Activated naive CD4-positive, alpha-beta T cell treated with anti-CD3 and anti-CD28 coated beads for 36 hours (primary cell): Measurements from ENCODE around the gene KCNK5. TPM values are rescaled to one million over a fixed set of nuclear protein-coding genes. Genes with fewer than 3 reads are reported as not detected.

Source experiments
- CTCF ChIA-PET: fragments of 350-600 bp; sonication (Branson Sonifier 250); formaldehyde crosslinking; loops from one replicate; lab custom pipeline; 2021; ENCODE audit warnings: antibody characterized with exemption; lab: Charles Lee
- DNase-seq: peaks from one replicate; pipeline ENCODE4 v3.0.0-alpha.2; 2020
- H3K27ac Mint-ChIP-seq: one replicate; pipeline ENCODE4 v1.8.0; 2021; ENCODE audit warnings: mild to moderate bottlenecking, mixed read lengths
- H3K27me3 Mint-ChIP-seq: one replicate; pipeline ENCODE4 v1.8.0; 2021; ENCODE audit warnings: low read depth, mixed read lengths
- H3K36me3 Mint-ChIP-seq: one replicate; pipeline ENCODE4 v1.8.0; 2021; ENCODE audit warnings: low read depth, mixed read lengths
- H3K4me1 Mint-ChIP-seq: one replicate; pipeline ENCODE4 v1.8.0; 2021; ENCODE audit warnings: low read depth, mixed read lengths
- H3K4me3 Mint-ChIP-seq: one replicate; pipeline ENCODE4 v1.8.0; 2021; ENCODE audit warnings: mild to moderate bottlenecking, moderate library complexity, mixed read lengths
- H3K9me3 Mint-ChIP-seq: one replicate; pipeline ENCODE4 v1.8.0; 2021; ENCODE audit warnings: mixed read lengths
- intact Hi-C: fragments of 100-400 bp; cut with micrococcal nuclease; formaldehyde crosslinking; loops from one replicate; pipeline ENCODE4 v1.15.1; 2023
- total RNA-seq, 2 experiments: library from RNA; stranded (reverse); gene quantifications; one replicate each; pipeline ENCODE4 v1.2.3, GENCODE V29; 2021

Gene KCNK5
- total RNA-seq, 2 experiments from 2014 or later, result 9.0 to 9.2 TPM

GRCh38 chr6:39223555-39223954 lies 5.7 kb downstream of the KCNK5 start:
- H3K27ac Mint-ChIP-seq, result peak overlapping the region; percentile 63
- peaks cover 81% of the 10 kb centered on the region for H3K4me1 Mint-ChIP-seq
- H3K4me3 Mint-ChIP-seq, result no peak overlapping the region
- no peak for DNase-seq
- intact Hi-C loops, result loop anchor here (10.0 kb wide), 1 partner anchor 589 kb away; the partner anchor contains the start of gene BTBD9
- peaks cover 40% of the 10 kb centered on the region for H3K36me3 Mint-ChIP-seq
- no peaks in the 10 kb centered on the region for H3K27me3 Mint-ChIP-seq
- no peaks in the 10 kb centered on the region for H3K9me3 Mint-ChIP-seq
- CTCF ChIA-PET, result interaction anchor here (1.3 to 3.1 kb wide), 2 partner anchors 57 to 80 kb away, joined by 6 to 9 read pairs; no protein-coding TSS in a partner anchor

GRCh38 chr6:39223061-39223460 lies 6.2 kb downstream of the KCNK5 start:
- Mint-ChIP-seq H3K36me3 (peaks cover 40% of the 10 kb centered on the region), H3K27ac (peak overlapping the region; percentile 12), H3K9me3 (no peaks in the 10 kb centered on the region), H3K4me1 (peaks cover 80% of the 10 kb centered on the region), H3K4me3 (no peak overlapping the region), H3K27me3 (no peaks in the 10 kb centered on the region)
- CTCF ChIA-PET, result interaction anchor here (3.1 kb wide), 1 partner anchor 80 kb away, joined by 9 read pairs; no protein-coding TSS in a partner anchor
- no peak for DNase-seq
- intact Hi-C loops, result loop anchor here (10.0 kb wide), 1 partner anchor 588 kb away; the partner anchor contains the start of gene BTBD9

- CTCF ChIA-PET, result interaction anchor here (0.6 to 3.1 kb wide), 2 partner anchors 81 to 83 kb away, joined by 3 to 9 read pairs; no protein-coding TSS in a partner anchor
Measured at GRCh38 chr6:39221779-39222641, 7.3 kb downstream of the KCNK5 start.

GRCh38 chr6:39221115-39221514 lies 8.2 kb downstream of the KCNK5 start:
- Mint-ChIP-seq H3K27me3 (no peaks in the 10 kb centered on the region), H3K4me3 (no peak overlapping the region), H3K4me1 (peaks cover 61% of the 10 kb centered on the region), H3K27ac (peak overlapping the region; percentile 20), H3K9me3 (no peaks in the 10 kb centered on the region), H3K36me3 (peaks cover 40% of the 10 kb centered on the region)
- no peak for DNase-seq
- intact Hi-C loops, result loop anchor here (10.0 kb wide), 1 partner anchor 586 kb away; the partner anchor contains the start of gene BTBD9
- CTCF ChIA-PET, result interaction anchor here (3.1 kb wide), 1 partner anchor 82 kb away, joined by 9 read pairs; no protein-coding TSS in a partner anchor

More at GRCh38 chr6:39221779-39222641, 7.3 kb downstream of the KCNK5 start:
- Mint-ChIP-seq H3K4me3 (no peak overlapping the region), H3K4me1 (peaks cover 69% of the 10 kb centered on the region), H3K27ac (peak overlapping the region; percentile 12), H3K9me3 (no peaks in the 10 kb centered on the region), H3K36me3 (peaks cover 39% of the 10 kb centered on the region), H3K27me3 (no peaks in the 10 kb centered on the region)
- intact Hi-C loops, result loop anchor here (10.0 kb wide), 1 partner anchor 587 kb away; the partner anchor contains the start of gene BTBD9
- no peak for DNase-seq

GRCh38 chr6:39218868-39219567 lies 10.3 kb downstream of the KCNK5 start:
- no peak for DNase-seq
- H3K36me3 Mint-ChIP-seq, result peaks cover 27% of the 10 kb centered on the region
- CTCF ChIA-PET, result no interaction called here
- H3K27me3 Mint-ChIP-seq, result no peaks in the 10 kb centered on the region
- no peak overlapping the region for H3K4me3 Mint-ChIP-seq
- intact Hi-C loops, result no loop called here
- peaks cover 41% of the 10 kb centered on the region for H3K4me1 Mint-ChIP-seq
- no peaks in the 10 kb centered on the region for H3K9me3 Mint-ChIP-seq
- peak overlapping the region; percentile 60 for H3K27ac Mint-ChIP-seq

- peaks cover 24% of the 10 kb centered on the region for H3K4me1 Mint-ChIP-seq
Measured at GRCh38 chr6:39217177-39217864, 12.0 kb downstream of the KCNK5 start.

GRCh38 chr6:39215640-39216158 lies 13.6 kb downstream of the KCNK5 start:
- no peak for DNase-seq
- H3K4me1 Mint-ChIP-seq, result peaks cover 14% of the 10 kb centered on the region
- intact Hi-C loops, result no loop called here
- H3K4me3 Mint-ChIP-seq, result no peak overlapping the region
- no peak overlapping the region for H3K27ac Mint-ChIP-seq
- H3K9me3 Mint-ChIP-seq, result no peaks in the 10 kb centered on the region
- peaks cover 10% of the 10 kb centered on the region for H3K36me3 Mint-ChIP-seq
- CTCF ChIA-PET, result interaction anchor here (0.6 to 1.0 kb wide), 3 partner anchors 29 to 50 kb away, joined by 4 to 5 read pairs (median 4); no protein-coding TSS in a partner anchor
- H3K27me3 Mint-ChIP-seq, result no peaks in the 10 kb centered on the region

More at GRCh38 chr6:39217177-39217864, 12.0 kb downstream of the KCNK5 start:
- CTCF ChIA-PET, result interaction anchor here (1.0 kb wide), 1 partner anchor 92 kb away, joined by 3 read pairs; no protein-coding TSS in a partner anchor
- H3K27me3 Mint-ChIP-seq, result no peaks in the 10 kb centered on the region
- no peak for DNase-seq
- H3K36me3 Mint-ChIP-seq, result peaks cover 22% of the 10 kb centered on the region
- H3K9me3 Mint-ChIP-seq, result no peaks in the 10 kb centered on the region
- intact Hi-C loops, result no loop called here
- H3K4me3 Mint-ChIP-seq, result no peak overlapping the region
- H3K27ac Mint-ChIP-seq, result peak overlapping the region; percentile 30

GRCh38 chr6:39214846-39215639 lies 14.2 kb downstream of the KCNK5 start:
- Mint-ChIP-seq H3K4me1 (peaks cover 20% of the 10 kb centered on the region), H3K9me3 (no peaks in the 10 kb centered on the region), H3K4me3 (no peak overlapping the region), H3K27me3 (no peaks in the 10 kb centered on the region), H3K27ac (no peak overlapping the region), H3K36me3 (peaks cover 8% of the 10 kb centered on the region)
- DNase-seq, result no peak
- intact Hi-C loops, result no loop called here
- CTCF ChIA-PET, result interaction anchor here (0.6 kb wide), 1 partner anchor 49 kb away, joined by 4 read pairs; no protein-coding TSS in a partner anchor

- H3K36me3 Mint-ChIP-seq, result peaks cover 8% of the 10 kb centered on the region
- no peak for DNase-seq
- H3K4me1 Mint-ChIP-seq, result peaks cover 21% of the 10 kb centered on the region
Measured at GRCh38 chr6:39214120-39214813, 15.0 kb downstream of the KCNK5 start.

GRCh38 chr6:39213195-39213920 lies 15.9 kb downstream of the KCNK5 start:
- Mint-ChIP-seq H3K27me3 (no peaks in the 10 kb centered on the region), H3K36me3 (peaks cover 5% of the 10 kb centered on the region), H3K9me3 (no peaks in the 10 kb centered on the region), H3K27ac (no peak overlapping the region), H3K4me1 (peaks cover 18% of the 10 kb centered on the region), H3K4me3 (no peak overlapping the region)
- CTCF ChIA-PET, result no interaction called here
- intact Hi-C loops, result no loop called here
- no peak for DNase-seq

More at GRCh38 chr6:39214120-39214813, 15.0 kb downstream of the KCNK5 start:
- intact Hi-C loops, result no loop called here
- Mint-ChIP-seq H3K4me3 (no peak overlapping the region), H3K27me3 (no peaks in the 10 kb centered on the region), H3K9me3 (no peaks in the 10 kb centered on the region), H3K27ac (no peak overlapping the region)
- CTCF ChIA-PET, result no interaction called here
